ENCODE measurements around the gene GALNT2. TPM values are rescaled to one million over a fixed set of nuclear protein-coding genes. Genes with fewer than 3 reads are reported as not detected.

The GALNT2 gene
- total and polyA plus RNA-seq, 7 donors: 43.7 to 88.7 (median 75.7) TPM

DNA sequence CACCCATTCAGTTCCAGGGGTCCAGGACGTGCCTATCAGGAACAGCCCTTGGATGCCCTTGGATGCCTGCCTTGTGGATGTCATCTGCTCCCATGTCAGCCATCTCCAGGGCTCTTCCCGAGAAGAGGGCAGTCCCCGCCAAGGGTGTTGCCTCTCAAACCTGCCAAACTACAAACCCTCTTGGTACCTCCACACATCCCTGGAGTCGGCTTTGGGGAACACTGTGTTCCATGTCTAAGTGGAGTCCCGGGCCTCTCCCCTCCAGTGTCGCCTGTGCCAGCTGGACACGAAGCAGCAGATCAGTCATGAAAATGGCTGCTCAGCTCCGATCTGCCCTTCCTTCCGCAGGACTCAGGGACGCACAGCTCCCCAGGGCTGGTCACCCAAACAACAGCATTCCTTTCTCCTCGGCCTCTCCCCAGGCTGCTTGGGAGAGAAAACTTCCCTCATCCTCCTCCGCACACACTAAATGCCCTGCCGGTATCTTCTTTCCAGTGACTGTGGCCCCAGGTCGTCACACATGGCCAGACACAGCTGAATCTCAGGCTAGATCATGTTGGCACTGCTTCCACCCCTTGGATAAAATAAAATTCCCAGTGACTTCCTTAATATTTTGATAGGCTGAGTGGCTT is 53.4 kb downstream of the GALNT2 start:
- Histone ChIP-seq H3K36me3 (ENCODE audit: insufficient read depth in 1 of 2, low read depth in 1 of 2) (no peaks in the 10 kb centered on the region), H3K27ac (no peak overlapping the region), H3K9me3 (no peaks in the 10 kb centered on the region), H3K4me1 (peaks cover 36% of the 10 kb centered on the region), H3K27me3 (ENCODE audit: insufficient read depth in 3 of 3, low read length in 2 of 3) (no peaks in the 10 kb centered on the region), H3K4me3 (no peak overlapping the region)
- ATAC-seq (peak in 3 of 4 donors; percentile 72 to 83 (median 80)), DNase-seq (peak; percentile 70 to 88)
- intact Hi-C loops (cut with DNase I): no loop called here
- TF ChIP-seq, protein P1, sequence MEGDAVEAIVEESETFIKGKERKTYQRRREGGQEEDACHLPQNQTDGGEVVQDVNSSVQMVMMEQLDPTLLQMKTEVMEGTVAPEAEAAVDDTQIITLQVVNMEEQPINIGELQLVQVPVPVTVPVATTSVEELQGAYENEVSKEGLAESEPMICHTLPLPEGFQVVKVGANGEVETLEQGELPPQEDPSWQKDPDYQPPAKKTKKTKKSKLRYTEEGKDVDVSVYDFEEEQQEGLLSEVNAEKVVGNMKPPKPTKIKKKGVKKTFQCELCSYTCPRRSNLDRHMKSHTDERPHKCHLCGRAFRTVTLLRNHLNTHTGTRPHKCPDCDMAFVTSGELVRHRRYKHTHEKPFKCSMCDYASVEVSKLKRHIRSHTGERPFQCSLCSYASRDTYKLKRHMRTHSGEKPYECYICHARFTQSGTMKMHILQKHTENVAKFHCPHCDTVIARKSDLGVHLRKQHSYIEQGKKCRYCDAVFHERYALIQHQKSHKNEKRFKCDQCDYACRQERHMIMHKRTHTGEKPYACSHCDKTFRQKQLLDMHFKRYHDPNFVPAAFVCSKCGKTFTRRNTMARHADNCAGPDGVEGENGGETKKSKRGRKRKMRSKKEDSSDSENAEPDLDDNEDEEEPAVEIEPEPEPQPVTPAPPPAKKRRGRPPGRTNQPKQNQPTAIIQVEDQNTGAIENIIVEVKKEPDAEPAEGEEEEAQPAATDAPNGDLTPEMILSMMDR (IDR thresholded peaks at IDR 0.05): no peak
- 35 to 81% (median 63%) methylated on average over 14 of the region's 14 CpGs for WGBS, 3 donors

DNA sequence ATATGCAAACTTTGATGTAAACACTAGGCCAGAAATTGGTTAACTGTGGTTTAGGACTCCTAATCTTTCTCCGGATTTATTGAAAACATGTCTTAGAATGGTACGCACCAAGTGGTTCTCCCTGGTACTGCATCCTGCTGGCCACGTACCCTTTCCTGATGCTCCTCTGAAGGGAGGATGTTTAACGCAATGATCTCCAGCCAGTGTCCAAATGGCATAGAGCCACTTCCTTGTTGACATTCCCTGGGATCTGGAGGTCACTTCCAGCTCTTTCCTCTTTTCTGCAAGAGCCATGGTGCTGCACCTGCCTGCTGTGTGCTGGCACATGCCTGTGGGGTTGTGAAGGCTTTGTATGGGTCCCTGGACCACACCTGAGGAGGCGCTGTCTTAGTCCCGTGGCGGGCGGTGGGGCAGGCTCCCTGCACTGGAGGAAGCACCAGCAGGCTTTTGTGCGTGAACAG is 53.9 kb downstream of the GALNT2 start:
- Histone ChIP-seq H3K36me3 (ENCODE audit: insufficient read depth in 1 of 2, low read depth in 1 of 2) (no peaks in the 10 kb centered on the region), H3K27ac (no peak overlapping the region), H3K9me3 (no peaks in the 10 kb centered on the region), H3K4me3 (no peak overlapping the region), H3K27me3 (ENCODE audit: insufficient read depth in 3 of 3, low read length in 2 of 3) (no peaks in the 10 kb centered on the region), H3K4me1 (peaks cover 41% of the 10 kb centered on the region)
- peak in 3 of 4 donors; percentile 26 to 43 (median 29) for ATAC-seq
- DNase-seq: no peak
- intact Hi-C loops (cut with DNase I): no loop called here
- TF ChIP-seq, protein P1 (IDR thresholded peaks at IDR 0.05): peak; percentile 41
- 80 to 87% (median 86%) methylated on average over 9 of the region's 9 CpGs for WGBS, 3 donors

DNA sequence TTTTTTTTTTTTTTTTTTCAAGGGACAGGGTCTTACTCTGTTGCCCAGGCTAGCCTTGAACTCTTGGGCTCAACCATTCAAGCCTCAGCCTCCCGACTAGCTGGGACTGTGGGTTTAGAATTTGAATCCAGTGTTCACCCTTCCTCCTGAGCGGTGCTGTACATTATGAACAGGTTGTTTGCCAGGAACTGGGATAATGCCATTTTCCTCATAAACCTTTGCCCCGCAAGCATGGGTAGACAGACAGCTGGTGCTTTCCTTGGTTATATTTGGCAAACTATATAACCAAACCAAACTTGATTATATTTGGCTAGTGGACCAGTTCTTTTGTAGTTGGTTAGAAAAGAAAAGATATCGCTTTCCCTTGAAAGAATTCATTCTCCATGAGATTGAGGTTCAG is 54.9 kb downstream of the GALNT2 start:
- Histone ChIP-seq H3K4me3 (no peak overlapping the region), H3K27ac (no peak overlapping the region), H3K27me3 (ENCODE audit: insufficient read depth in 3 of 3, low read length in 2 of 3) (no peaks in the 10 kb centered on the region), H3K36me3 (ENCODE audit: insufficient read depth in 1 of 2, low read depth in 1 of 2) (no peaks in the 10 kb centered on the region), H3K9me3 (no peaks in the 10 kb centered on the region), H3K4me1 (peaks cover 43% of the 10 kb centered on the region)
- 78 to 90% (median 90%) methylated on average over 4 of the region's 4 CpGs for whole genome bisulfite sequencing, 3 donors
- intact Hi-C loops (cut with DNase I): no loop called here
- TF ChIP-seq, protein P1 (IDR thresholded peaks at IDR 0.05): no peak
- DNase-seq (no peak), ATAC-seq (no peak)

DNA sequence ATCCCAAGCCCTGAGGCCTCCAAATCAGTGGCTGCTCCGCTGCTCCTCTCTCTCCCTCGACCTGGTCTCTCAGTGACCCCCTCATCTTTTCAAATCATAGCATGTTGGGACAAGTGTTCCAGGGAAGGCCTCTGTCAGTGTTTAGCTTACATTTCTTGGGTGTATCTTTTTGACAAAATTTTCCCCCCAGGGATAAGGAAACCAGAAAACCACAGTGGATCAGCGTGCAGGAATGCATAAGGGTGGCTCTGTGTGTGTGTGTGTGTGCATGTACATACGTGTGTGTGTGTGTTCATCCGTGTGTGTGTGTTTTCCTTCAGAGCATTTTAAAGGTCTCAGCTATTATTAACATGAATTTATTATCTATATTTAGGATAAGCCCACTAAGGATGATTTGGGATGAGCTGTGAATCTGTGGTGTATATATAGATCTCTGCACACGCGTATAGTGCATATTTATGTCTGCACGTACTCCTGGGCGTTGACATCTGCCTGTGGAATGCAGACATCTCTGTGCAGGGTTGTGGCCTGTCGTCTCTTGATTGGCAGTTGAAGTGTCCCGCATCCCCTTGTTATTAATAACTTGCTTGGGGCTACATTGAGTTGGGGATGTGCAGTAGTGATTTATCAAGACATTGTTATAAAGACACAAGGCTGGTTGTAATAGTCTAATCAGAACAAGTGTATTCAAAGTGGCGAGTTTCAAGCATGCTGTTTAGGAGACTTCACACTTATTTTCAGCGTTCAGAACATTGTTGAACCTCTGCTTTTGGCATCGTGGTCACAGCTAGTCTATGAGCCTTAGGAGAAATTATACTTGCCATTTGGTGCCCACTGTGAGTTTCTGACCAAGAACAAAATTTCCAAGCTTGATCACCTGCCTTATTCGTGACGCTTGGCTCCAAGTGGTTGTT is 55.6 kb downstream of the GALNT2 start:
- intact Hi-C loops (cut with DNase I): no loop called here
- no peaks in the 10 kb centered on the region for H3K9me3 ChIP-seq
- no peaks in the 10 kb centered on the region for H3K36me3 ChIP-seq (ENCODE audit: insufficient read depth in 1 of 2, low read depth in 1 of 2)
- H3K27ac ChIP-seq: no peak overlapping the region
- TF ChIP-seq, protein P1 (IDR thresholded peaks at IDR 0.05): no peak
- no peaks in the 10 kb centered on the region for H3K27me3 ChIP-seq (ENCODE audit: insufficient read depth in 3 of 3, low read length in 2 of 3)
- ATAC-seq (peak in 3 of 4 donors; percentile 43 to 62 (median 44)), DNase-seq (no peak)
- H3K4me3 ChIP-seq: no peak overlapping the region
- 56 to 75% (median 59%) methylated on average over 16 of the region's 16 CpGs for whole genome bisulfite sequencing, 3 donors
- H3K4me1 ChIP-seq: peaks cover 39% of the 10 kb centered on the region

Measured in psoas muscle (tissue), 8 donors.